IMR-90 (cell line): ENCODE measurements around the gene SH2D5. TPM values are rescaled to one million over a fixed set of nuclear protein-coding genes. Genes with fewer than 3 reads are reported as not detected.

Experiments
- BHLHE40 ChIP-seq: fragments of 150-350 bp; IDR thresholded peaks from 2 replicates; pipeline ENCODE4 v1.6.1; 2016; ENCODE audit warnings: mild to moderate bottlenecking, low read depth, low read length
- FOS ChIP-seq: fragments of 150-350 bp; IDR thresholded peaks from 2 replicates; pipeline ENCODE4 v1.6.1; 2016; ENCODE audit warnings: low read depth, low read length
- MXI1 ChIP-seq: IDR thresholded peaks from 2 replicates; pipeline ENCODE4 v1.6.1; 2012; ENCODE audit warnings: low read depth, mild to moderate bottlenecking, low read length, moderate library complexity, borderline replicate concordance
- polyA plus RNA-seq, 3 experiments: library from polyadenylated mRNA; depleted of rRNA; stranded (reverse); fragments of >200 nt; gene quantifications; 2 replicates each; pipeline ENCODE4 v1.2.3, GENCODE V29; 2012; ENCODE audit warnings: low replicate concordance in 1 of 3
- total RNA-seq: library from RNA; depleted of rRNA; stranded (reverse); fragments of >200 nt; gene quantifications from 2 replicates; pipeline ENCODE4 v1.2.3, GENCODE V29; 2012
- TF ChIP-seq, protein P1 (sequence below): fragments of 150-350 bp; IDR thresholded peaks from 2 replicates; pipeline ENCODE4 v1.6.1; 2017; ENCODE audit warnings: mild to moderate bottlenecking, antibody characterized with exemption, low read length, low read depth

SH2D5 gene
- total and polyA plus RNA-seq, 2 of the 4 experiments (the other 2 are of a cell fraction) = 7.2 to 14.4 TPM

DNA sequence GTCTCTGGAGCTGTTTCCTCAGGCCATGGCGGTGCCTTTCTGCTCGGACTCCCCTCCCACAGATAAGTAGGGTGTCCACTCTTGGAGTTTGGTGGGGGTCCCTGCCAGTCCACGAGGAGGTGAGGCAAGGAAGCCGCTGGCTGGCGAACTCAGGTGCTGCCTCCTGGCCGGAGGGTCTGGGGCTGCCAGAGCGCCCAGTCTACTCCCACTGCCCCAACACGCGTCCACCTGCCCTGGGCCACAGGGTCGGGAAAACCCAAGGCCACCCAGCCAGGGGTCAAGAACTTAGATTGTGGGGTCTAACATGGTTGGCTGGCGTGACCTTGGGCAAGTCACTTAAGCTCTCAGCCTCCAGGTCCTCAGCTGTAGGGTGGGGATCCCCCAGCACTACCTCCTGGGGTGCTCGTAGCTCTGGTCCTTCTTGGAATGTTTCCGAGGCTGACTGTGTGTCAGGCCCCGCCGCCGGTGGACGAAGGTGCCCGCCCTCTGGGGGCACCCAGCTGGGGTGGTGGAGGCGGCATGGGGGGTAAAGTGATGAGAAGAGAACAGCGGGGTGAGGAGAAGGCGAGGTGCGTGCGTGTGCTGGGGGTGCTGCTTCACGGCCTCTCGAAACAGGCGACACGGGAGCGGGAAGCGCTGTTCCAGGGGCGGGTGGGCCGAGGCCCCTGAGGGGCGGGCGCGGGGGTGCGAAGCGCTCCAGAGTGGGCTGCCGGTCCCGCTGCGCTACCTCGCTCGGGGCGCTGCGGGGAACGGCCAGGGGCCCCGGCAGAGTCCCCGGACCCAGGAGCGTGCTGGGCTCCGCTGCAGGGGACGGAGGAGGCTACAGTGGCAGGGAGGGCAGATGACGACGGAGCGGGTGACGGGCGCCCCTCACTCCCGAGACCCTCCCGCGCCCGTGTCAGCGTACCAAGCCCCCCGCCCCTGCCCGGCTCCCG, 1.2 kb downstream of the SH2D5 start (continued):
- TF ChIP-seq, protein P1, sequence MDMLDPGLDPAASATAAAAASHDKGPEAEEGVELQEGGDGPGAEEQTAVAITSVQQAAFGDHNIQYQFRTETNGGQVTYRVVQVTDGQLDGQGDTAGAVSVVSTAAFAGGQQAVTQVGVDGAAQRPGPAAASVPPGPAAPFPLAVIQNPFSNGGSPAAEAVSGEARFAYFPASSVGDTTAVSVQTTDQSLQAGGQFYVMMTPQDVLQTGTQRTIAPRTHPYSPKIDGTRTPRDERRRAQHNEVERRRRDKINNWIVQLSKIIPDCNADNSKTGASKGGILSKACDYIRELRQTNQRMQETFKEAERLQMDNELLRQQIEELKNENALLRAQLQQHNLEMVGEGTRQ = no peak
- TF ChIP-seq FOS (no peak), BHLHE40 (no peak), MXI1 (no peak)
